ENCODE results near the gene PRSS8.
"Not testable (repeated sequence)": the region's sequence is repeated elsewhere in the genome, so short reads cannot be mapped to it uniquely, and the experiment has no call there.

PRSS8 gene

GRCh38 chr16:31143694-31144148, 8.2 kb upstream of the PRSS8 start:
- no peak for DNase-seq

DNA sequence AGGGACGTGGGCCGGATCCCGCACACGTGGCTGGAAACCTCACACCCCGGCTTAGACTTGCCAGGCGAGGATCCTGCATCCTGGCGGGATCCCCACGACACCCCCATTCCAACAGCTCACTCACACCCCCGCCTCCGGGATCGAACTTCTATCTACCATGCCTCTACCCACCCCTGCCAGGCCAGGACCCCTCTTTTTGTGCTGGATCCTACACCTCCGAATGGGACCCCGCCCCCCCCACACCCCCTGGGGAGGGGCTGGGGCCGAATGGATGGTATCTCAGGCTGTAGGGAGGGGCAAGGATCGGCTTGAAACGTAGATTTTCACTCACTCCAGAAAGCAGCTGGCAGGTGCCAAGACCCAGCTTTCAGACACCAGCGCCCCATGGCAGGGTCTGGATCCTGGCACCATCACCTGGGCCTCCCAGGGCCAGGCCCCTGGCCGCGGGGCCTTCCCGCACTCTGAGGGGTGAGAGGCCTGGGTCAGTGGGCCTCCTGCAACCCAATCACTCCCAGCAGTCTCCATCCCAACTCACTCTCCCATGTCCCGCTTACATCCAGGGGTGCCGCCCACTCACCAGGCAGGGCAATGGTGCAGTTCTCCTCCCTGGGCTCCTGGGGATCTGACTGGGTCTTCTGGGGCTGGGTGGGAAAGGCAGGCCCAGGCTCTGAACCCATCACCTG, 7.6 kb upstream of the PRSS8 start:
- DNase-seq, result no peak

DNA sequence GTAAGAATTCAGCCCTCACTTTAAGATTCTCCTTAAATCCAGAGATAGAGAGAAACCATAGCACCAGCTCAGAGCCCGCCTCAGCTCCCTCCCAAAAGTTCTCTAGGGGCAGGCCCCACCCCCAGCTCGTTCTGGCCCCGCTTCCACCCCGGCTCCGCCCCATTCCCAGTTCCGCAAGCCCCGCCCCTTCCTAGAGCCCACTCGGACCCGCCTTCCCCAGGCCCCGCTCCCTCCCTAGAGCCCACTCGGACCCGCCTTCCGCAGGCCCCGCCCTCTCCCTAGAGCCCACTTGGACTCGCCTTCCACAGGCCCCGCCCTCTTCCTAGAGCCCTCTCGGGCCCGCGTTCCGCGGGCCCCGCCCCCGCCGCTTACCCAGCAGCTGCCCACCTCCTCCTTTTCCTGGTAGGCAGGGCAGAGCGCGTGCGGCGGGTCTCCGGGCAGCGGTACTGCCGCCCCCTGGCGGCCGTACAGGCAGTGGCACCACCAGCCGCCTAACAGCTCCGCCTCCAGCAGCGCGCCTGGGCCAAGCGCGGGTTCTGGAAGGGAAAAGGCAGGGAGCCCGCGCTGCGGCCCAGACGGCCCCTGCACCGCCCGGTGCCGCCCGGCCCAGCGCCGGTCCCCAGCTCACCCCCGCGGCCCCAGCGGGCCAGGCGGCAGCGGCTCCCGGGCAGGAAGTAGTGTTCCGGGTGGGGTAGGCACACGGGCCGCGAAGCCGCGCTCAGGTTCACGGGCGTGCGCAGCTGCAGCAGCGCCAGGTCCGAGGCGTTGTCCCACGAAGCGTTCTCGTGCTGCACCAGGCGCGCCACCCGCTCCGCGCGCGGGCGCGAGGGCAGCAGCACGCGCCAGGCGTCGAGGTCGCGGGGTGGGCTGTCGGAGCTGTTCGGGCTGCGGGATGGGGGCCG, 6.8 kb upstream of the PRSS8 start:
- peak; percentile 97 for DNase-seq

GRCh38 chr16:31141489-31142108, 6.1 kb upstream of the PRSS8 start:
- DNase-seq, result no peak

DNA sequence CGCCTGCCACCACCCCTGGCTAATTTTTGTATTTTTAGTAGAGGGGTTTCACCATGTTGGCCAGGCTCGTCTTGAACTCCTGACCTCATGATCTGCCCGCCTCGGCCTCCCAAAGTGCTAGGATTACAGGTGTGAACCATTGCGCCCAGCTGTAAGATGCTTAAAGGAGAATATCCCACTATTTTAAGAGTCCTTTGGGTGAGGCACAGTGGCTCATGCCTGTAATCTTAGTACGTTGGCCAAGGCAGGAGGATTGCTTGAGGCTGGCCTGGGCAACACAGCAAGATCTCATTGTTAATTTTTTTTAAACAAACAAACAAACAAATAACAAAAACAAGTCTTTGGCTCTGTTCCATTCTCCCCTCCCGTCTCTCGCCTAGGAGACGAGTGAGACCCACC, 5.5 kb upstream of the PRSS8 start:
- not testable (repeated sequence) for DNase-seq

GRCh38 chr16:31138621-31139578, 3.4 kb upstream of the PRSS8 start:
- DNase-seq, result no peak

DNA sequence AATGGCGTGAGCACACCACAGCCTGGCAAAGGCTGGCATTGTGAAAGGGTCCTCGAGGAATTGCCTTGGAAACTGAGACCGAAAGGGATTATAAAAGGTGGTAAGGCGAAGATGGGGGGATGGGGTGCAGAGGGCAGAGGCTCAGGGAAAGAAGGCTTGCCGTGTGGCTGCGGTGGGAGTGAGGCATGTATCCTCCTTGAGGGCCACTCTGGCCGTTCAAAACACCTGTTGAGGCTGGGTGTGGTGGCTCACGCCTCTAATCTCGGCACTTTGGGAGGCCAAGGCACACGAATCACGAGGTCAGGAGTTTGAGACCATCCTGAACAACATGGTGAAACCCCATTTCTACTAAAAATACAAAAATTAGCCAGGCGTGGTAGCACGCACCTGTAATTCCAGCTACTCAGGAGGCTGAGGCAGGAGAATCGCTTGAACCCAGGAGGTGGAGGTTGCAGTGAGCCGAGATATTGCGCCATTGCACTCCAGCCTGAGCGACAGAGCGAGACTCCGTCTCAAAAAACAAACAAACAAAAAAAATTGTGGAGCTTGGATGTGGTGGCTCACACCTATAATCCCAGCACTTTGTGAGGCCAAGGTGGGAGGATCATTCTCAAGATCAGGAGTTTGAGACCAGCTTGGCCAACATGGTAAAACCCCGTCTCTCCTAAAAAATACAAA, 1.4 kb upstream of the PRSS8 start:
- DNase-seq, result not testable (repeated sequence)

- no peak for DNase-seq
Measured at GRCh38 chr16:31136287-31136662, 748 bp upstream of the PRSS8 start.

GRCh38 chr16:31134625-31135534, 647 bp downstream of the PRSS8 start:
- DNase-seq, result no peak

DNA sequence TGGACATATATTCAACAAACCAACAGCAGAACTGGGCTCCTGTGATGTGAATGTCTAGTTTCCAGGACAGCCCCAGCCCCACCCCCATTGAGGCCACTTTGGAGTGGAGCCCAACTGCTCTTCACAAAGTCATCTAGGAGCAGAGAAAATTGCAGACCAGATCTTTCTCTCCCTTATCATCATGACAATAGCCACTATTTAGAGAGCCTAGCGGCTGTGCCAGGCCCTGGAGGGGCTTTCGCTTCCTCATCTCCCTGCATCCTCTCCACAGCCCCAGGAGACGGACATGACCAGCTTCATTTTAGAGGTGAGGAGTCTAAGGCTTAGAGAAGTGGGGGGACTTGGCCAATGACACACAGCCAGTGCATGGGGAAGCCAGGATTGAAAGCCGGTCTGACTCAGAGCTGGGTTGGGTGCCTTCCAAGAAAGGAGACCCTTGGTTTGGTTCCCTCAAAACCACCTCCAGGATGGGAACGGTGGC, 1.4 kb downstream of the PRSS8 start:
- no peak for DNase-seq

DNA sequence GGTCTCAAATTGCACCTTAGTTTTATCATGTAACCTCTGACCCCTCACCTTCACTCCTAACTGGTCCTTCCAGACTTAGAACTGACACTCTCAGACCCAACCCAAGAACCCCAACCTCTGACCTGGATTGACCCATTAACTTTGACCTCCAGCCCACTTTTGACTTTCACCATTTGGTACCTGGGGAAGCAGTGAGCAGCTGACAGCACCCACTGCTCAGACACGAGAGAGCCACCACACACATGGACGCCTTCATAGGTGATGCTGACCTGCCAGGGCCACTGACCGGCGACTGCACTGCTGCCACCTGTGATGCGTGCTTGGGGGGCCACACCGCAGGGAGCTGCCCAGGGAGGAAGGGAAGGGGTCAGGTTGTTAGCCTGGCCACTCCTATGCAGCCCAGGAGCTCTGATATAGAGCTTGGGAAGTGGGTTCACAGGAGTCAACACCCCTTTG, 2.5 kb downstream of the PRSS8 start:
- DNase-seq, result no peak

DNA sequence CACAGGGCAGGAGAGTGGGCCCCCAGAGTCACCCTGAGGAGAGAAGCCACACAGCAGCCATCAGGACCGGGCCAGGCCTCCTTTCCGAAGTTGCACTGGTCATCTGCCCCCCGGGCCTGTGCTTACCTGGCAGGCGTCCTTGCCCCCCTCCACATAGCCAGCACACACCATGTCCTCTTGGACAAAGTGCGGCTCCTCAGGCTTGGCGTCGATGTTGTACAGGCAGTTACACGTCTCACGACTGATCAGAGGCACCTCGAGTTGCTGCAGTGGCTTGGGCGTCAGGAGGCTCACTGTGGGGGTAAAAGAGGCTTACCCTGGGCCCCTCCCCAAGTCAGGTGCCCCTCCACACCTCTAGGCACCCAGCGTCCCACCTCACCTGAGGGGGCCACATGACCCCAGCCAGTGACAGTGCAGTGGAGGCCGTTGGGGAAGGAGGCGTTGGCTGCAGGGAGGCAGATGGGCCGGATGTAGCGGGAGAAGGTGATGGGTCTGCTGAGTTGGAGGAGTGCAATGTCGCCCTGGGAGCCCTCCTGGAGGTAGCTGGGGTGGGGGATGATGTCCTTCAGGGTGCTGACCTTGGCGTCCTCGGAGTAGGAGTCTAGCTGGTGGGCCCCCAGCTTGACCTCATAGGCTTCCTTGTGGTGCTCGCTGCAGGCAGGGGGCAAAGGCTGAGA, 3.1 kb downstream of the PRSS8 start:
- no peak for DNase-seq

- no peak for DNase-seq
Measured at GRCh38 chr16:31131841-31132271, 3.7 kb downstream of the PRSS8 start.

GRCh38 chr16:31131416-31131815, 4.1 kb downstream of the PRSS8 start:
- DNase-seq, result no peak

DNA sequence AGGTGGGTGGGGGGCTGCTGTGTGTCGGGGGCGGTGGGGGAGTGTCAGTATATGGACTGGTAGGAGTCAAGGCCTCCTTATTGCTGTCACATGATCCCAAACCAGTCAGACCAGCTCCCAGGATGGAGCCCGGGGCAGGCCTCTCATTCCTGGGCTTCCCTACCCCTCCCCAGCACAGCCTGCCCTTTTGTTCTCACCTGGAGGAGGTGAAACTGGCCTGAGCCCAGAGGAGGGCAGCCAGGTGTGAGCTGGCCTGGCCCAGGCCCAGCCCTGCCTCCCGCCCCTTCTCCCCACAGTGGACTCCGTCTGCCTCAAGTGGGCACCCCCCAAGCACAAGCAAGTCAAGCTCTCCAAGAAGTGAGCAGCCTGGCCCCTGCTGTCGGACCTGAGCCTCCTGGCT, 4.6 kb downstream of the PRSS8 start:
- no peak for DNase-seq

GRCh38 chr16:31130336-31130891, 5.1 kb downstream of the PRSS8 start:
- DNase-seq, result no peak

- no peak for DNase-seq
Measured at GRCh38 chr16:31129568-31130335, 5.8 kb downstream of the PRSS8 start.

DNA sequence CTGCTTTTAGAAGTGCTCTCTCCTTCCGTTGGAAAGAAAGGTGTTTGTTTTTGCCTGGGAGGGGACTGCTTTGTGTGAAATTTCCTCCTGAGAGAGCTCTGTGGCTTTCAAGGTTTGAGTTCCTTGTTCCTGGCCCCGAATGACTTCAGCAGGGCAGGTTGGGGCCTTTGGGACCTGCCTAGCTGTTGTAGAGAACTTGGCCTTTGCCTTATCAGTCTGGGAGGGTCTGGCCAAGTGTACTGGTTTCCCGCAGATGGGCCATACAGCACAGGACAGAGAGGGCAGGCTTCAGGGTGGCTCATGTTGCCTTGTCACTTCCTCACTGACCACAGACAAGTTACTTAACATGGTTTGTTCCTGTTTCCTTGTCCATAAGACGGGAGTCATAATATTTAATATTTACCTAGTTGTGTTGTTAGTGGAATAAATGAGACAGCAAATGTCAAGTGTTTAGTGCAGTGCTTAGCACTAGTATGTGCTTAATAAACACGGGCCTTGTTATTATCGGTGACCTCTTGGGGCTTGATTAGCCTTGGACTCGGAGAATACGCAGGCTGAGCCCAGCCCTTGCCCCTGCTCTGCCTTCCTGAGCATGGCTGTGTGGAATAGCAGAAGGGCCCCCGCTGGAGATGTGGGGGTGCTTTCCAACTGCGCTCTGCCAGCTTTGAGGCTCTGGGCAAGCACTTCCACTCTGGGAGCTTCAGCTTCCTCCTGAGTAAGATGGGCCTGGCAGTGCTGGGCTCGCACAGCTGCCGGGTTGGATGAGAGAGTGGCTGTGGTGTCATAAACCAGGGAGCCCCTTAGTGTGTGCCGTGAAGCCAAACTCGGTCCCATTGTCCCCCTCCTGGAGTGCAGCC, 6.6 kb downstream of the PRSS8 start:
- DNase-seq, result no peak
